Suprapubic skin (tissue), 4 donors: ENCODE results near the gene IKZF2. TPM values are rescaled to one million over a fixed set of nuclear protein-coding genes. Genes with fewer than 3 reads are reported as not detected.

Experiments
- DNase-seq, 2 donors: peaks; one replicate each; pipeline ENCODE4 v3.0.0-alpha.2; 2019; ENCODE audit warnings: low spot score in 2 of 2
- H3K27ac ChIP-seq: fragments of 200-600 bp; sonication (generic); one replicate; pipeline ENCODE4 v1.5.1; 2019
- H3K27me3 ChIP-seq: fragments of 200-600 bp; sonication (generic); one replicate; pipeline ENCODE4 v1.5.1; 2019
- H3K36me3 ChIP-seq: fragments of 200-600 bp; sonication (generic); one replicate; pipeline ENCODE4 v1.5.1; 2019
- H3K4me1 ChIP-seq: fragments of 200-600 bp; sonication (generic); one replicate; pipeline ENCODE4 v1.5.1; 2019
- H3K4me3 ChIP-seq: fragments of 200-600 bp; sonication (generic); one replicate; pipeline ENCODE4 v1.5.1; 2019; ENCODE audit warnings: mild to moderate bottlenecking
- H3K9me3 ChIP-seq: fragments of 200-600 bp; sonication (generic); one replicate; pipeline ENCODE4 v1.5.1; 2019
- EP300 ChIP-seq: sonication (generic); formaldehyde crosslinking; IDR thresholded peaks from one replicate; pipeline ENCODE4 v1.6.1; 2017; ENCODE audit warnings: antibody characterized with exemption
- POLR2A ChIP-seq, 2 donors: fragments of 450-650 bp; IDR thresholded peaks; one replicate each; pipeline ENCODE4 v1.6.1; 2017; ENCODE audit warnings: antibody characterized with exemption in 2 of 2, mild to moderate bottlenecking in 2 of 2, moderate library complexity in 2 of 2
- POLR2AphosphoS5 ChIP-seq, 3 donors: sonication (generic); formaldehyde crosslinking; IDR thresholded peaks; one replicate each; pipeline ENCODE4 v1.6.1; 2017; ENCODE audit warnings: antibody characterized with exemption in 3 of 3
- WGBS: methylation state at CpG from one replicate; pipeline ENCODE4 v1.1.5; 2018; 5-methylcytosine and 5-hydroxymethylcytosine counted together
- total RNA-seq, 4 donors: library from RNA; depleted of rRNA; stranded (reverse); fragments of >200 nt; gene quantifications; one replicate each; pipeline ENCODE4 v1.1.0, GENCODE V29; 2016
- TF ChIP-seq, protein P1 (sequence below), 2 donors: fragments of 200-600 bp in 1 of 2; fragments of 450-650 bp in 1 of 2; sonication (generic) in 1 of 2; IDR thresholded peaks; one replicate each; pipeline ENCODE4 v1.5.1; 2016 to 2019; ENCODE audit warnings: antibody characterized with exemption in 2 of 2, mild to moderate bottlenecking in 1 of 2, moderate library complexity in 1 of 2

Gene IKZF2
- total RNA-seq, 4 donors from 2014 or later, result 38.3 to 95.3 (median 66.5) TPM

DNA sequence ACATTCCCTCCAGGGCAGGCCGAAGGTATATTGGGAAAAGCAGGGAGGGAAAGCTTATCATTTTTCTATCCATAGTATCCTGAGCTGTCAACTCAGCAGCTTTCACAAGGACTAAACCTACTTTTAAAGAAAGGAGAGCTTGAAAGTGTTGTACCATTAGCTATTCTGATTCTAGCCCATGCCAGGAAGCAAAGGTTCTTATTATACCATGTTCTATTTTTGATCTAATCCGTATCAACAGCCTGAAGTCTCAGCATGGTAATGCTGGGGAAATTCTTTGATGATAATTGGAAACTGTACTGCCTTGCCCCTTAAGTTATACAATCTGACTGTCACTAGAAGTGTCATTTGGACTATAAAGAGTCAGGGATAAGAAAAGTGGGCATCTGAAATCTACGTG is 193.3 kb downstream of the IKZF2 start:
- DNase-seq, result no peak
- Histone ChIP-seq H3K9me3 (no peaks in the 10 kb centered on the region), H3K4me1 (peaks cover 24% of the 10 kb centered on the region), H3K4me3 (no peak overlapping the region), H3K27ac (no peak overlapping the region), H3K27me3 (no peaks in the 10 kb centered on the region), H3K36me3 (no peaks in the 10 kb centered on the region)
- TF ChIP-seq, protein P1, sequence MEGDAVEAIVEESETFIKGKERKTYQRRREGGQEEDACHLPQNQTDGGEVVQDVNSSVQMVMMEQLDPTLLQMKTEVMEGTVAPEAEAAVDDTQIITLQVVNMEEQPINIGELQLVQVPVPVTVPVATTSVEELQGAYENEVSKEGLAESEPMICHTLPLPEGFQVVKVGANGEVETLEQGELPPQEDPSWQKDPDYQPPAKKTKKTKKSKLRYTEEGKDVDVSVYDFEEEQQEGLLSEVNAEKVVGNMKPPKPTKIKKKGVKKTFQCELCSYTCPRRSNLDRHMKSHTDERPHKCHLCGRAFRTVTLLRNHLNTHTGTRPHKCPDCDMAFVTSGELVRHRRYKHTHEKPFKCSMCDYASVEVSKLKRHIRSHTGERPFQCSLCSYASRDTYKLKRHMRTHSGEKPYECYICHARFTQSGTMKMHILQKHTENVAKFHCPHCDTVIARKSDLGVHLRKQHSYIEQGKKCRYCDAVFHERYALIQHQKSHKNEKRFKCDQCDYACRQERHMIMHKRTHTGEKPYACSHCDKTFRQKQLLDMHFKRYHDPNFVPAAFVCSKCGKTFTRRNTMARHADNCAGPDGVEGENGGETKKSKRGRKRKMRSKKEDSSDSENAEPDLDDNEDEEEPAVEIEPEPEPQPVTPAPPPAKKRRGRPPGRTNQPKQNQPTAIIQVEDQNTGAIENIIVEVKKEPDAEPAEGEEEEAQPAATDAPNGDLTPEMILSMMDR (IDR thresholded peaks at IDR 0.05), result no peak
- TF ChIP-seq POLR2A (IDR thresholded peaks at IDR 0.05), result no peak
- 74% methylated on average over 3 of the region's 3 CpGs for WGBS

DNA sequence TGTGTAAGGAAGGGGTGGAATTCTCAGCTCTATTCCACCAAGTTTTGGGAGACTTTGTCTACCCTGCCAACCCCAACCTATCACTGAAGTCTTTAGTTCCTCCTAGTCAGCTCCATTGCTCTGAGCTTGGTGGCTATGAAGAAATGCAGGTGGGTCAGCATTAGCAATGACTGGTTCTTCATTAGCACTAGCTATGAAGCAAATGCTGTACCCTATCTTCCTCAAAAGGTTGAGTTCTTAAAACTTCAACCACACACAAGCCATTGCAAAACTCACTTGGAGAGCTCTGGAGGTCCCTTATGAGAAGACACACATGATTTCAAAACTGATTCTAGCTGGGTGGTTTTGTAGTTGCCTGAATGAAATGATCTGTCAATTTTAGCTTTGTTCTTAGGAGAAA is 193.8 kb downstream of the IKZF2 start:
- Histone ChIP-seq H3K9me3 (no peaks in the 10 kb centered on the region), H3K4me1 (peaks cover 24% of the 10 kb centered on the region), H3K27ac (no peak overlapping the region), H3K27me3 (no peaks in the 10 kb centered on the region), H3K36me3 (no peaks in the 10 kb centered on the region), H3K4me3 (no peak overlapping the region)
- no peak for DNase-seq
- TF ChIP-seq POLR2A (IDR thresholded peaks at IDR 0.05) (no peak), POLR2AphosphoS5 (IDR thresholded peaks at IDR 0.05) (no peak), EP300 (no peak)
- TF ChIP-seq, protein P1 (IDR thresholded peaks at IDR 0.05), result no peak

DNA sequence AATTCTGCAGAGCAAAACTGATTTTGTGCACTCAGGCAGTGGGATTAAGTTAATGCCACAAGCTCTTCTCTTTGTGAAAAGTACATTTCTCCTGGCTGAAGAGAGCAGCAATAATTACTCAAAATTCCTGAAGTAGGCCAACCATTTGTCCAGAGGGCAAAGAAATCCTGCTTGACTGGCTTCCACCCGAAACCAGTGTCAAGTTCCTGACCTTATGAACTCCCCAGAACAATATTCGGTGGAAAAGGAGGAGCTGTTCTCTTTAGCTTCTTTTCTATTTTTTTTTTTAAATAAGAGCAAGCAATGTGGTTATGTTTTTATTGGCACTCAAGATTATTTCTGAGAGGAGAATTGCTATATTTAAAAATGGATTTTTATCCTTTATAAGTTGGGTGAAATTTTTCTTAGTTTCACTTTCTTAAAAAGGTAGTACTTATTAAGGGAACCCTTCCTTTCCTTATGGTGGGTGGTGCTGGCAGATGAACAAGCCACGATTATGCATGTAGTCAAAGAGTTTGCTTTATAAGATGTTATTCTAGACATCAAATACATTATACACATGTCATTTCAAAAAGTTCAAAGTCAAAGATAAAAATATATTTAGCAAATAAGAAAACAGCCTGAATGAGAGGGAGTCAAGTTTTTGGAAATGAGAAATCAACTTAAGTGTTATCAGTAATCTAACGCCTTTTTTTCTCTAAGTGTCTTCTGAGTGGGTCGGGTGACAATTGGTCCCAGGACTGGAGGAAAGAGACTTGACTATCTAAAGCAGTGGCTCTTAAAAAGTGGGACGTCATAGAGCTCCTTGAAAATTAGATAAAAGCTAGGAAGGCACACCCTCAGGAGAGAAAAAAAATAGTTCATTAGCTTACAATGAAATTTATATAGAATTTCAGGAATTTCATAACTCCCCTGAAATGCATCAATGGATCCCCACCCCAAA is 194.5 kb downstream of the IKZF2 start:
- Histone ChIP-seq H3K4me3 (no peak overlapping the region), H3K4me1 (peaks cover 24% of the 10 kb centered on the region), H3K27me3 (no peaks in the 10 kb centered on the region), H3K27ac (no peak overlapping the region), H3K36me3 (no peaks in the 10 kb centered on the region), H3K9me3 (no peaks in the 10 kb centered on the region)
- DNase-seq, result no peak
- WGBS, result 45% methylated on average over 6 of the region's 6 CpGs
- TF ChIP-seq POLR2A (IDR thresholded peaks at IDR 0.05), result no peak

DNA sequence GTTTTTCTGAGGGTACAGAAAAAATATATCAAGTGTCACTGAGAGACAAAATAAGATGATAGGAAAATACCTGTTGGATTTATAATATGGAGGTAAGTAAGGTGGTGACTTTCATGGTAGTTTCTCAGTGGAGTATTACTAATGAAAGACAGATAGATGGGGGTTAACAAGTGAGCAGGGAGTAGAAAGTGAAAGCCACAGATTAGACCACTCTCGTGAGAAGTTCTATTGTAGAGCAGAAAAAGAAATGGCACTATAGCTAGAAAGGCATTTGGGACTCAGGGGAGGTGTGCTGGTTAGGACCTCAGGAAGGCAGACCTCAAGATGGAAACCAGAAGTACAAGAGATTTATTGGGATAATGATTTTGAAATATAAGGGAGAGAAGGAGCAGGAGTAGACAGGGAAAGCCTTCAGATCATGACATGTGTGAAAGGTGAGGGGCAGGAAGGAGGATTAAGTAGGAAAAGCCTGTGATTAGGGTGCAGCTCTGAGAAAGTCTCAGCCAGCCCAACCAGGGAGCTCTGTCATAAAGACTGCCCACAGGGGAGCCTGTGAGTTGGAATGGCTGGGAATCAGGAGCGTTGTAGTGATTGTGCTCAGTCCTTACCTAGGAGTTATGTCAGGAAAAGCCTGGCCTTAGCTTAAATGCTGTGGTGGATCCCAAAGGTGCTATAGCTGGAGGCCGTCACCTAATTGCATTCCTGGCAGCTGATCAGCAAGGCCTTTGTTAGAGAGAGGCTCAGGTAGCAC is 198.1 kb downstream of the IKZF2 start:
- DNase-seq, result no peak
- H3K4me3 ChIP-seq, result no peak overlapping the region
- no peaks in the 10 kb centered on the region for H3K27me3 ChIP-seq
- TF ChIP-seq POLR2AphosphoS5 (IDR thresholded peaks at IDR 0.05) (no peak), EP300 (no peak), POLR2A (IDR thresholded peaks at IDR 0.05) (no peak)
- TF ChIP-seq, protein P1 (IDR thresholded peaks at IDR 0.05), result no peak
- peaks cover 13% of the 10 kb centered on the region for H3K4me1 ChIP-seq
- 45% methylated on average over 3 of the region's 3 CpGs for WGBS
- no peaks in the 10 kb centered on the region for H3K36me3 ChIP-seq
- no peaks in the 10 kb centered on the region for H3K9me3 ChIP-seq
- no peak overlapping the region for H3K27ac ChIP-seq

DNA sequence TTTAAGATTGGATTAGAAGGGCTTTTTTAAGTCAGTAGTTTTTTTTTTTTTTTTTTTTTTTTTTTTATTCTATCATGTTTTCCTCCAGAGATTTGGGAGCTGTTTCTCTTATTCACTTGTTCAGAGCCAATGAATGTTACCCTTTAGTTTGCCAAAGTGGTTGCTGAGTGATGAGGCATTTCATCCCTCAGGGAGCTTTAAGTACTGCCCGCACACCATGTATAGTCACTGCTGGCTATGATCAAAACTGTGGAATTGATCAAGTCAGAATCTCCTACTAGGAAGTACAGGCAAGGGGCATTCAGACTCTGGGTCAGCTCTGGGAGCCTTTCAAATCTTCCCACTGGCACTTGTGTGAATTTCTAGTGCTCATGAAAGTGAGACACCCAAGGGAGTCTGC is 201.6 kb downstream of the IKZF2 start:
- Histone ChIP-seq H3K9me3 (no peaks in the 10 kb centered on the region), H3K4me1 (no peaks in the 10 kb centered on the region), H3K27ac (no peak overlapping the region), H3K4me3 (no peak overlapping the region), H3K27me3 (no peaks in the 10 kb centered on the region), H3K36me3 (no peaks in the 10 kb centered on the region)
- no peak for DNase-seq
- TF ChIP-seq POLR2AphosphoS5 (IDR thresholded peaks at IDR 0.05) (no peak), POLR2A (IDR thresholded peaks at IDR 0.05) (no peak), EP300 (no peak)
- 84% methylated on average over 1 of the region's 1 CpG for WGBS

Other genes starting within 250 kb of the IKZF2 start
- gene SPAG16, start 132.9 kb upstream of the IKZF2 start, total RNA-seq, result 10 to 100 TPM; 17.5 to 31.4 (median 22.0) TPM